GM21515 (cell line): ENCODE measurements around the gene RASGEF1B.
"Not testable (repeated sequence)": the region's sequence is repeated elsewhere in the genome, so short reads cannot be mapped to it uniquely, and the experiment has no call there.

Source experiments
- ATAC-seq: cut with Tn5 transposase; IDR thresholded peaks from one replicate; pipeline ENCODE4 v1.9.1; 2021; ENCODE audit not compliant: unreplicated experiment

Gene RASGEF1B

GRCh38 chr4:81498551-81499099 lies 26.9 kb upstream of the RASGEF1B start:
- ATAC-seq, result no peak

GRCh38 chr4:81498046-81498445 lies 26.3 kb upstream of the RASGEF1B start:
- no peak for ATAC-seq

- no peak for ATAC-seq
These were observed 23.6 kb upstream of the RASGEF1B start for GRCh38 chr4:81495345-81495744.

- peak; percentile 84 for ATAC-seq
These were observed 22.3 kb upstream of the RASGEF1B start for GRCh38 chr4:81494031-81494431.

- no peak for ATAC-seq
These were observed 21.0 kb upstream of the RASGEF1B start for GRCh38 chr4:81492606-81493230.

GRCh38 chr4:81491943-81492342 lies 20.2 kb upstream of the RASGEF1B start:
- no peak for ATAC-seq

GRCh38 chr4:81490403-81491160 lies 18.9 kb upstream of the RASGEF1B start:
- ATAC-seq, result no peak

GRCh38 chr4:81486502-81486901 lies 14.8 kb upstream of the RASGEF1B start:
- no peak for ATAC-seq

- ATAC-seq, result no peak
These were observed 13.7 kb upstream of the RASGEF1B start for GRCh38 chr4:81485310-81485980.

- ATAC-seq, result no peak
These were observed 10.6 kb upstream of the RASGEF1B start for GRCh38 chr4:81482326-81482725.

GRCh38 chr4:81481151-81481550 lies 9.4 kb upstream of the RASGEF1B start:
- no peak for ATAC-seq

GRCh38 chr4:81479573-81479972 lies 7.9 kb upstream of the RASGEF1B start:
- ATAC-seq, result not testable (repeated sequence)

GRCh38 chr4:81473331-81474265 lies 1.9 kb upstream of the RASGEF1B start:
- not testable (repeated sequence) for ATAC-seq

- ATAC-seq, result peak; percentile 44
These were observed 825 bp upstream of the RASGEF1B start for GRCh38 chr4:81472281-81473182.

- ATAC-seq, result no peak
These were observed 464 bp downstream of the RASGEF1B start for GRCh38 chr4:81471298-81471587.

- ATAC-seq, result no peak
These were observed 1.0 kb downstream of the RASGEF1B start for GRCh38 chr4:81470456-81471297.

- ATAC-seq, result no peak
These were observed 1.8 kb downstream of the RASGEF1B start for GRCh38 chr4:81469781-81470455.

GRCh38 chr4:81468678-81469077 lies 3.0 kb downstream of the RASGEF1B start:
- ATAC-seq, result no peak

- ATAC-seq, result no peak
These were observed 4.1 kb downstream of the RASGEF1B start for GRCh38 chr4:81467672-81467964.
